Stimulated activated effector memory CD8-positive, alpha-beta T cell treated with anti-CD3 and anti-CD28 coated beads, Interleukin-12 subunit alpha, Interleukin-12 subunit beta, amount 100 ng/mL, for 72 hours (primary cell): ENCODE results near the gene SEC24B.
"Not testable (repeated sequence)": the region's sequence is repeated elsewhere in the genome, so short reads cannot be mapped to it uniquely, and the experiment has no call there.

Source experiments
- ATAC-seq: fragments of 150-1000 bp; cut with Tn5 transposase; 2 replicates; pipeline ENCODE4 v1.10.0; 2021
- DNase-seq, 2 donors: peaks; one replicate each; pipeline ENCODE4 v3.0.0; 2021 to 2022; ENCODE audit warnings: low spot score in 2 of 2
- H3K27ac Mint-ChIP-seq: one replicate; pipeline ENCODE4 v1.8.0; 2022; ENCODE audit warnings: mild to moderate bottlenecking, mixed read lengths
- H3K36me3 Mint-ChIP-seq: one replicate; pipeline ENCODE4 v1.8.0; 2022; ENCODE audit warnings: mild to moderate bottlenecking, mixed read lengths
- H3K4me1 Mint-ChIP-seq: one replicate; pipeline ENCODE4 v1.8.0; 2022; ENCODE audit warnings: mixed read lengths
- H3K4me3 Mint-ChIP-seq: one replicate; pipeline ENCODE4 v1.8.0; 2022; ENCODE audit warnings: mild to moderate bottlenecking, mixed read lengths
- H3K9me3 Mint-ChIP-seq: one replicate; pipeline ENCODE4 v1.8.0; 2022; ENCODE audit warnings: mixed read lengths

The SEC24B gene

GRCh38 chr4:109511414-109511813 lies 77.8 kb downstream of the SEC24B start:
- Mint-ChIP-seq H3K4me3 (no peak overlapping the region), H3K27ac (no peak overlapping the region), H3K4me1 (no peaks in the 10 kb centered on the region), H3K9me3 (no peaks in the 10 kb centered on the region), H3K36me3 (peaks cover 100% of the 10 kb centered on the region)
- no peak for DNase-seq
- no peak for ATAC-seq

GRCh38 chr4:109513368-109513767 lies 79.8 kb downstream of the SEC24B start:
- peaks cover 97% of the 10 kb centered on the region for H3K36me3 Mint-ChIP-seq
- H3K4me1 Mint-ChIP-seq, H3K4me3 Mint-ChIP-seq: not testable (repeated sequence)

DNA sequence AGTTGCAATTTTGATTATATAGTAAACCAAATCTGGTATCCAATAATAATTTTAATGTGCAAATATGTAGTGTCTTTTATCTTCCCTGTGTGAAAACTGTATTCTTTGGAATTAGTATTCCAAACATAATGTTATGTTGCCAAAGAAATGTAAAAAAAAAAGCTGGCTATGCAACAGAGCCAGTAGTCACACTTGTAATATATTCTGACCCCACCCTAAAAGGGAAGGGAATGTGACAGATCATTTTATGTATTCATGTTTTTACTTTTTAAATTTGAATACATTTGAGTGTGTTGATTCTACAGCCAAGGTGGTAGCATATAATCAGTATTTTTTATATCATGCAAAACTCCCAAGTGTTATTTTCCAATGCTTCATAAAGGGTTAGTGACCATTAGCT lies 98.6 kb downstream of the SEC24B start:
- DNase-seq = no peak
- Mint-ChIP-seq H3K36me3 (peaks cover 100% of the 10 kb centered on the region), H3K27ac (no peak overlapping the region), H3K4me1 (no peaks in the 10 kb centered on the region), H3K4me3 (no peak overlapping the region), H3K9me3 (no peaks in the 10 kb centered on the region)
- ATAC-seq = no peak

More at GRCh38 chr4:109513368-109513767, 79.8 kb downstream of the SEC24B start:
- not testable (repeated sequence) for ATAC-seq, H3K9me3 Mint-ChIP-seq, DNase-seq, H3K27ac Mint-ChIP-seq

DNA sequence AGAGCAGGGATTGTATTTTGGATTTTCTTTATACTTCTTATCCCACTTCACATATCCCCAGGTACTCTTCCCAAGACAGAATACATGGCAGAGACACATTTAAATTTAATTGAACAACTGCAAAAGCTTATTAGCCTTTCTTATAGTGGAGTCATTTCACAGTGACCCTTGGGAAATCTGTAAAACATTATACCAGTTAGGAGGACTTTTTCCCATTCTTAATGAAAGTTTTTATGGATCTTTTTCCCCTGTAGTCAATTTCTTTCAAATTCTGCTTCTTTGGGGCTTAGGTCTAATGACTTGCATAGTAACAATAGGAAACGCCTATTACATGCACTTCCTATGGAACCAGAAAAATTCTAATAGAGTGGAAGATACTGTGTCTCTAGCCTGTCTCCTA lies 111.8 kb downstream of the SEC24B start:
- Mint-ChIP-seq H3K9me3 (no peaks in the 10 kb centered on the region), H3K27ac (peak overlapping the region; percentile 63), H3K36me3 (peaks cover 25% of the 10 kb centered on the region), H3K4me3 (no peak overlapping the region), H3K4me1 (peaks cover 8% of the 10 kb centered on the region)
- ATAC-seq (no peak), DNase-seq (no peak)

DNA sequence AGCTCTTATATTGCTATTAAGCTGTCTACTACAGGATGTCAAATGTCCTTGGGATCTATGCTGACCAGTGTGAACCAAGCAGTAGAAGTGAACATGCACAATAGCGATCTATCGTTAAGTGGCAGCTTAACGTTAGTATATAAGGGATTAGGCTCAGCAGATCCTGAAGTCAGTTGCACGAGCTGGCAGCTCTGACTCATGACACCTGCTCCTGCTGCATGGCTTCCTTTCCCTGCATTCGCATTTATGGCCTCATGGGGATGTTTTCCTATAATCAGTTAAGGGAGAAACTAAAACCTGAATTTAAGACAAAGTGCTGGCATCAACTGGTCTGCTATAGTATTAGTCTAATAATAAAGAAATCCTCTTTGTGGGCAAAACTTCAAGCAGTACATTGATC lies 113.8 kb downstream of the SEC24B start:
- DNase-seq = no peak
- Mint-ChIP-seq H3K4me3 (no peak overlapping the region), H3K4me1 (peaks cover 8% of the 10 kb centered on the region), H3K9me3 (no peaks in the 10 kb centered on the region), H3K36me3 (peaks cover 16% of the 10 kb centered on the region), H3K27ac (no peak overlapping the region)
- no peak for ATAC-seq

GRCh38 chr4:109548655-109549054 lies 115.0 kb downstream of the SEC24B start:
- Mint-ChIP-seq H3K36me3 (peaks cover 14% of the 10 kb centered on the region), H3K9me3 (no peaks in the 10 kb centered on the region), H3K27ac (peak overlapping the region; percentile 76), H3K4me3 (peak overlapping the region; percentile 2), H3K4me1 (peaks cover 8% of the 10 kb centered on the region)
- ATAC-seq (peak; percentile 85), DNase-seq (no peak)

DNA sequence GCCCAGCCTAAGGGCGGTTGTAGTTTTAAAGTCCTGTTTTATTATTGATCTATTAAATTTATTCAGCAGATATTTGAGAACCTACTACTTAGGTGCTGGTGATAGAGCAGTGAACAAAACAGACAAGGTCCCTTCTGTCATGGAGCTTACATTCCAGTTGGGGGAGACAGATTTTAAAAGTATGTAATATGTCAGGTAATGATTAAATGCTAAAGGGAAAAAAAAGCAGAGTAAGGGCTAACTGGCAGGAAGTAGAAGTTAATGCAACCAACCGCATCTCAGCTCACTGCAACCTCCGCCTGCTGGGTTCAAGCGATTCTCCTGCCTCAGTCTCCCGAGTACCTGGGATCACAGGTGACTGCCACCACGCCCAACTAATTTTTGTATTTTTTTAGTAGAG lies 118.6 kb downstream of the SEC24B start:
- peaks cover 13% of the 10 kb centered on the region for H3K36me3 Mint-ChIP-seq
- peaks cover 13% of the 10 kb centered on the region for H3K4me1 Mint-ChIP-seq
- H3K27ac Mint-ChIP-seq = no peak overlapping the region

GRCh38 chr4:109553130-109553529 lies 119.5 kb downstream of the SEC24B start:
- Mint-ChIP-seq H3K36me3 (peaks cover 13% of the 10 kb centered on the region), H3K9me3 (no peaks in the 10 kb centered on the region), H3K27ac (no peak overlapping the region), H3K4me3 (no peak overlapping the region), H3K4me1 (peaks cover 12% of the 10 kb centered on the region)
- no peak for DNase-seq
- no peak for ATAC-seq

More for the DNA sequence above, 118.6 kb downstream of the SEC24B start:
- no peak for DNase-seq
- ATAC-seq = no peak
- Mint-ChIP-seq H3K4me3 (no peak overlapping the region), H3K9me3 (no peaks in the 10 kb centered on the region)

DNA sequence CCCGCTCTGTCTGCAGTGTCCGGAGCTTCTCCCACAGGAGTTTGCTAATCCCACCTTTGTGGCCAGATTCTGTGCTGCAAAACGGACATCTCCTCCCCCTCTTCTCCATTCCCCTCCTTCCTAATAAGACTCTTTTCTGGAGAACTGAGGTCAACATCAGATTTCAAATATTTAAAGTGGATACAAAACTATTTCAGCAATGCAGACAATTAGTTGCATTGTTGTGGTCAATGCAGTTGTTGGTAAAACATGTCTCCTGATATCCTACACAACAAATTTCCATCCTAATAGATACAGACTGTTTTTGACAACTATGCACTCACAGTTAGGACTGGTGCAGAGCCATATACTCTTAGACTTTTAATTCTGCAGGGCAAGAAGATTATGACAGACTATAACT lies 121.4 kb downstream of the SEC24B start:
- ATAC-seq (no peak), DNase-seq (no peak)
- Mint-ChIP-seq H3K4me1 (peaks cover 5% of the 10 kb centered on the region), H3K27ac (no peak overlapping the region), H3K4me3 (no peak overlapping the region), H3K36me3 (peaks cover 17% of the 10 kb centered on the region), H3K9me3 (no peaks in the 10 kb centered on the region)

- Mint-ChIP-seq H3K4me1 (peaks cover 14% of the 10 kb centered on the region), H3K4me3 (no peak overlapping the region), H3K27ac (no peak overlapping the region), H3K9me3 (no peaks in the 10 kb centered on the region), H3K36me3 (peaks cover 13% of the 10 kb centered on the region)
- DNase-seq (no peak), ATAC-seq (no peak)
Observed at GRCh38 chr4:109557433-109557832, 123.8 kb downstream of the SEC24B start.

DNA sequence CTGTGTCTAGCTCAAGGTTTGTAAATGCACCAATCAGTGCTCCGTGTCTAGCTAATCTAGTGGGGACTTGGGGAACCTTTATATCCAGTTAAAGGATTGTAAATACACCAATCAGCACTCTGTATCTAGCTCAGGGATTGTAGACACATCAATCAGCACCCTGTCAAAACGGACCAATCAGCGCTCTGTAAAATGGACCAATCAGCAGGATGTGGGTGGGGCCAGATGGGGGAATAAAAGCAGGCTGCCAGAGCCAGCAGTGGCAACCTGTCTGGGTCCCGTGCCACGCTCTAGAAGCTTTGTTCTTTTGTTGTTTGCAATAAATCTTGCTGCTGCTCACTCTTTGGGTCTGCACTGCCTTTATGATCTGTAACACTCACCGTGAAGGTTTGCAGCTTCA lies 124.5 kb downstream of the SEC24B start:
- H3K4me3 Mint-ChIP-seq, H3K36me3 Mint-ChIP-seq, H3K27ac Mint-ChIP-seq, ATAC-seq, H3K9me3 Mint-ChIP-seq, DNase-seq: not testable (repeated sequence)
- H3K4me1 Mint-ChIP-seq = peaks cover 21% of the 10 kb centered on the region

DNA sequence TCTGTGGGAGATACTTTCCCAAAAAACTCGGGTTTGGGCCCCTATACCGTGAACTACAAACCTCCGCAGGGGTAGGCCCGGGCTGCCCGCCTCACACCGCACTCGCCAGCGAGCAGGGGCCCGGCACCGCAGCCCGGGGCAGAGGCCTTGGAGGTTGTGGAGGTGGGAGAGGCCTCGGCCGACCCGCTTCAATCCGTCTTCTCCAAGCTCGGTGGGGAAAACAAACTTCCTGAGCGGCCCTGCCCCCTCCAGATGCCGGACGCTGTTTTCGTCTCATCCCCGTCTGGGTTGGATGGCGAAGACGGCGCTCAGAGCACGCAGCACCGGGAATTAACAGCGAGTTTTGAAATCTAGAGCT lies 126.0 kb downstream of the SEC24B start:
- Mint-ChIP-seq H3K9me3 (no peaks in the 10 kb centered on the region), H3K36me3 (peaks cover 15% of the 10 kb centered on the region), H3K4me1 (peaks cover 36% of the 10 kb centered on the region), H3K4me3 (peak overlapping the region; percentile 69), H3K27ac (peak overlapping the region; percentile 93)
- ATAC-seq (peak; percentile 53), DNase-seq (peak; percentile 33 to 79)

DNA sequence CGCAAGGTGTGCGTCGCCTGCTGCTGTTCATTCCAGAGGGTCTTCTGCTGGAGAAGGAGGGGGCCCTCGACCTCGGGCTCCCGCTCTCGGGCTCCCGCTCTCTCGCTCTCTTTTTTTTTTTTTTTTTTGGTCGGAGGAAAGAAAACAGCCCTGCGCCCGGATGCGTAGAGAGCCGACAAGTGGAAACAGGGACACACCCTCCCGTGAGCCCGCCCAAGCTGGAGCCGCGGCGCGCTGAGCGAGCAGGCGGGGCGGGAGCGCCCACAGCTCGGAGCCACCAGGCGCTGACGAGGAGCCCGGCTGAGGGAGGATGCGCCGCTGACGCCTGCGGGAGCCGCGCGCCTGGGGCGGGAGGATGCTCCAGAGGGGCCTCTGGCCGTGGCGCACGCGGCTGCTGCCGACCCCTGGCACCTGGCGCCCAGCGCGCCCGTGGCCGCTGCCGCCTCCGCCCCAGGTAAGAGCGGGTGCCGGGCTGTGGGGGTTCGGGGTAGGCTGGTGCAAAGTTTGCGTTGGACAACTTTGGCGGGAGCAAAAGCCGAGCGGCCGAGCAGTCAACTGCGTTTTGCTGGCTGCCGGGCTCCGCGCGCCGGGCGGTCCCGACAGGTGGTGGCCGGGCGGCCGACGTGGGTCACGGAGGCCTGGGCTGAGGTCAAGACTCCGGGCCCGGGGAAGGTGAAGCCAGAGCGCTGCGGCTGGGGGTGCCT lies 126.5 kb downstream of the SEC24B start, which contains the start of gene MCUB:
TSS of gene MCUB (plus strand) at position 264 of the 704 bp plus-strand sequence. CDS start at position 356, 92 bp downstream.
- Mint-ChIP-seq H3K36me3 (peaks cover 15% of the 10 kb centered on the region), H3K4me1 (peaks cover 36% of the 10 kb centered on the region), H3K4me3 (peak within 1 kb of the TSS; percentile 69), H3K9me3 (no peaks in the 10 kb centered on the region), H3K27ac (peak within 1 kb of the TSS; percentile 93)
- DNase-seq (peak; percentile 79 to 91), ATAC-seq (peak; percentile 98)

DNA sequence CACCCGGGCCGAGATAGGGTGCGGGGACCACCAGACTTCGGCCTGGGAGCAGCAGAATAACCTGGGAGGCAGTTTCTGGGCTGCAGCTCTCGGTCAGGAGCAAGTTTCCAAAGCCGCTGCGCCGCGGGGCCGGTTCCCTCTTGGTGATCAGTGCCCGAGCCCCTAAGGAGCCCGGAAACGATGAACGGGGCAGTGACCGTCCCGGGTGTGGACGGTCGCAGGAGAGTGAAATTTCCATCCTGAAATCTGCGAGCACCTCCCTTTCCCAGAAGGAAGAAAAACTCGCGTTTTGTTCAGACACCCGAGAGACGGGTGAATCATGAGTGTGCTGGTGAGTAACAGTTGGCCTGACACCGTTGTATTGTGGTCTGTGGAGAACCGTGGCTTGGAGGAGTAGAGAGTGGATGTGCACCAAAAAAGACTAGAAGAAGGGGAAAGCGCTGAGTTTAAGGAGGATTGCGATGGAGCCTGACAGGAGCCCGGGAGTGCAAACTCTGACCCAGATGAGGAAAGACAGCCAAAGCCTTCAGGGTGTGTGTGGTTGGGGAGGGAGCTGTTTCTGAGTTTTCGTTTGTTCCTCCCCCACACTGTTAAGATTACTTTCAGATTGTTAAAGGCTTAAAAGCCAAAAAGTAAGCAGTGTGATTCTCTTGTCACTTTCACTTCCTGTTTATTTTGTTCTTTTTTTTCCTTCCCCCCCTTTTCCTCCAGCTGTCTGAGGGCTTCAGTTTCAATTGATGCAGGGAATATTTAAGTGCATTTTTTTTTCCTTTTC lies 127.3 kb downstream of the SEC24B start:
- peaks cover 35% of the 10 kb centered on the region for H3K4me1 Mint-ChIP-seq
- no peaks in the 10 kb centered on the region for H3K9me3 Mint-ChIP-seq
- peak; percentile 81 for ATAC-seq
- H3K27ac Mint-ChIP-seq = peak overlapping the region; percentile 29
- peaks cover 15% of the 10 kb centered on the region for H3K36me3 Mint-ChIP-seq
- peak overlapping the region; percentile 69 for H3K4me3 Mint-ChIP-seq
- DNase-seq = peak; percentile 32 to 81

GRCh38 chr4:109562457-109563239 lies 129.0 kb downstream of the SEC24B start:
- no peak overlapping the region for H3K27ac Mint-ChIP-seq
- ATAC-seq (no peak), DNase-seq (no peak)
- H3K4me3 Mint-ChIP-seq = no peak overlapping the region
- no peaks in the 10 kb centered on the region for H3K9me3 Mint-ChIP-seq
- H3K4me1 Mint-ChIP-seq = peaks cover 35% of the 10 kb centered on the region
- peaks cover 10% of the 10 kb centered on the region for H3K36me3 Mint-ChIP-seq
